ENCODE measurements around the gene DNAH3. TPM values are rescaled to one million over a fixed set of nuclear protein-coding genes. Genes with fewer than 3 reads are reported as not detected.
"Not testable (repeated sequence)": the region's sequence is repeated elsewhere in the genome, so short reads cannot be mapped to it uniquely, and the experiment has no call there.

Gene DNAH3
- total and polyA plus RNA-seq, 8 donors: 0.03 TPM; not detected in 7

DNA sequence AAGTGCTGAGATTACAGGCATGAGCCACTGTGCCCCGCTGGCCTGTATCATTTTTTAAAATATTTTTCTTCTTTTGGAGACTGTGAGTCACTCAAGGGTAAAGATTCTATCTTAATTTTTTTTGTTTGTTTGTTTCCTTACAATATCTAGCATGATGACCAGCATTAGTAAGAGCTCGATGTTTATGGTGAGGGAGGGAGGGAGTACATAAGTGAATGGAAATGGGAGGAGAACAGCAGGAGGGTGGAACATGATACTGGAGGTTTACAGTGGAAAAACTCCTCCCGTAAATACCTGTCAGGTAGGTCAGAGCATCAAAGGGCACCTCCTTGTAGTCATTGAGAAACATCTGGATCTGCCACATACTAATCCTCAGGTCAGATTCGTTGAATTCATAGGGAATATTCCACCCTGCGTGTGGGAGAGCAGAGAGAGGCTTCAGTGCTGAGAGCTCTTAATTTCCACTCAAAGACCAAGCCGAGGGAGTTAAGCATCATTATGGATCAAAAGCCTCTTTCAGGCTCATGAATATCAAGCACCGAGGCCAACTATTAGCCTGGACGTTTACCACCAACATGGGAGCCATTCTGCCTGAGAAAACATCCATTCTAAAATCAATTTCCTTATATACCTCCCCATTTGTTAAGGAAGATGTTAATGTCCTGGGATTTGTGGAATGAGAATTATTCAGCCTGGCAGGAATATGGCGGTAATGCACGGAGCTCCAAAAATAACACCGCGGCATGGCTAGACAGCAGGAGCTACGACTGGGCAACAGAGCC, 198.3 kb downstream of the DNAH3 start:
- H3K4me1 ChIP-seq: no peaks in the 10 kb centered on the region
- H3K9me3 ChIP-seq: no peaks in the 10 kb centered on the region
- no peak for FAIRE-seq
- no peak overlapping the region for H3K27ac ChIP-seq
- 69 to 72% methylated on average over 13 of the region's 13 CpGs for WGBS, 2 donors
- no peaks in the 10 kb centered on the region for H3K27me3 ChIP-seq
- H3K36me3 ChIP-seq: no peaks in the 10 kb centered on the region
- ATAC-seq: no peak
- intact Hi-C loops (cut with DNase I): no loop called here
- TF ChIP-seq, protein P1, sequence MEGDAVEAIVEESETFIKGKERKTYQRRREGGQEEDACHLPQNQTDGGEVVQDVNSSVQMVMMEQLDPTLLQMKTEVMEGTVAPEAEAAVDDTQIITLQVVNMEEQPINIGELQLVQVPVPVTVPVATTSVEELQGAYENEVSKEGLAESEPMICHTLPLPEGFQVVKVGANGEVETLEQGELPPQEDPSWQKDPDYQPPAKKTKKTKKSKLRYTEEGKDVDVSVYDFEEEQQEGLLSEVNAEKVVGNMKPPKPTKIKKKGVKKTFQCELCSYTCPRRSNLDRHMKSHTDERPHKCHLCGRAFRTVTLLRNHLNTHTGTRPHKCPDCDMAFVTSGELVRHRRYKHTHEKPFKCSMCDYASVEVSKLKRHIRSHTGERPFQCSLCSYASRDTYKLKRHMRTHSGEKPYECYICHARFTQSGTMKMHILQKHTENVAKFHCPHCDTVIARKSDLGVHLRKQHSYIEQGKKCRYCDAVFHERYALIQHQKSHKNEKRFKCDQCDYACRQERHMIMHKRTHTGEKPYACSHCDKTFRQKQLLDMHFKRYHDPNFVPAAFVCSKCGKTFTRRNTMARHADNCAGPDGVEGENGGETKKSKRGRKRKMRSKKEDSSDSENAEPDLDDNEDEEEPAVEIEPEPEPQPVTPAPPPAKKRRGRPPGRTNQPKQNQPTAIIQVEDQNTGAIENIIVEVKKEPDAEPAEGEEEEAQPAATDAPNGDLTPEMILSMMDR (IDR thresholded peaks at IDR 0.05): no peak
- no peak for DNase-seq
- no peak overlapping the region for H3K4me3 ChIP-seq

DNA sequence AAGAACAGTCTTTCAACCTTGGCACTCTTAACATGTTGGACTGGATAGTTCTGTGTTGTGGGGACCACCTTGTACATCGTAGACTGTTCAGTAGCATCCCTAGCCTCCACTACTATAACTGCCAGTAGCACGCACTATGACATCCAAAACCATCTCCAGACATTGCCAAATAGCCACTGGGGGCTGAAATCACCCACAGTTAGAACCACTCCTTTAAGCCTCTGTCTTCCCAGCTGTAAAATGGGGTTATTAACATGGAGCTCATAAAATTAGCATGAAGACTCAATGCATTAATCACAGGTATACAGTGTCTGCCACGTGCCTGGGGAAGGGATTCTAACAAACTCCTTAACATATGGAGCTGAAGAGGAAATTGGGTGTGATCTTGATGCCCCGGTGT, 200.4 kb downstream of the DNAH3 start:
- TF ChIP-seq, protein P1 (IDR thresholded peaks at IDR 0.05): no peak
- Histone ChIP-seq H3K27me3 (no peaks in the 10 kb centered on the region), H3K4me1 (no peaks in the 10 kb centered on the region), H3K36me3 (no peaks in the 10 kb centered on the region), H3K9me3 (no peaks in the 10 kb centered on the region), H3K27ac (no peak overlapping the region), H3K4me3 (no peak overlapping the region)
- DNase-seq (no peak), ATAC-seq (no peak), FAIRE-seq (no peak)
- WGBS, 2 donors: 75 to 80% methylated on average over 4 of the region's 4 CpGs
- intact Hi-C loops (cut with DNase I): no loop called here

DNA sequence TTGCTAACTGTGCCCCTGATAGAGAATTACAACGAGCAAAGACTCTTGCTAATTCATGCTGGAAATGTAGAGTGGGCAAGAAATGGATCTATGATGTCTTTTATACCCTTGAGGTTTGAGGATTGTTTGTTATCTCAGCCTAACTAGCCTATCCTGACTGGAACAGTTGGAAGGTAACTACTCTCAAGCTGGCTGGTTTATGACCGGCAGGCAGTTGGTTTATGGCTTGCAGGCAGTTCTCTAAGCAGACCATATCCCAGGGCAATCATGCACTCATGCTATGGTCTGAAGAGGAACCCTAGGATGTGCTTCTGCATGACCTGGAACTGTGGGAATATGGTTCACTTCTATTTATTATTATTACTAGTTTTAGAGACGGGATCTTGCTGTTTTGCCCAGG, 201.0 kb downstream of the DNAH3 start:
- no peaks in the 10 kb centered on the region for H3K36me3 ChIP-seq
- H3K9me3 ChIP-seq: no peaks in the 10 kb centered on the region
- ATAC-seq (no peak), FAIRE-seq (no peak), DNase-seq (no peak)
- H3K4me1 ChIP-seq: no peaks in the 10 kb centered on the region
- H3K27me3 ChIP-seq: no peaks in the 10 kb centered on the region
- no peak overlapping the region for H3K27ac ChIP-seq
- TF ChIP-seq, protein P1 (IDR thresholded peaks at IDR 0.05): no peak
- no peak overlapping the region for H3K4me3 ChIP-seq
- WGBS, 2 donors: 71 to 75% methylated on average over 3 of the region's 3 CpGs
- intact Hi-C loops (cut with DNase I): loop anchor here in 1 of 3 donors (10.0 kb wide), 1 partner anchor 135 kb away; no protein-coding TSS in a partner anchor

DNA sequence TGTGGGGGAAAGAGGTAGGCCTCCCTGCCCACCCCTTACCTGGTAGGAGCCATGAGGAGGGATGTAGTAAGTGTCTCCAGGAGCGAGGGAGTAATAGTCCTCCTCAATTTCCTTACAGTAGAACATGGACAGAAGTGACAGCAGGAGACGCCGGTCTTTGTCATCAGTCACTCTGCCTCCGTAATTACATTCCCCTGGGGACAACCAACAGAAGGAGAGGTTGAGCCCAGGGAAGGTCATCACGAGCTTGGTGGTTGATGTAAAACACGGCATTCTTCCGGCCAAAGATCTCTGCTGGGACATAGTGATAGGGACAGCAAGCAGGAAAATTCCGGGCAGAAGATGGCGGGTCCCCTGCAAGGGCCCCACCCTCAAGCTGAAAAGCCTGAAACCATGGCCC, 202.2 kb downstream of the DNAH3 start:
- TF ChIP-seq, protein P1 (IDR thresholded peaks at IDR 0.05): no peak
- 79 to 87% methylated on average over 9 of the region's 9 CpGs for WGBS, 2 donors
- FAIRE-seq: no peak

DNA sequence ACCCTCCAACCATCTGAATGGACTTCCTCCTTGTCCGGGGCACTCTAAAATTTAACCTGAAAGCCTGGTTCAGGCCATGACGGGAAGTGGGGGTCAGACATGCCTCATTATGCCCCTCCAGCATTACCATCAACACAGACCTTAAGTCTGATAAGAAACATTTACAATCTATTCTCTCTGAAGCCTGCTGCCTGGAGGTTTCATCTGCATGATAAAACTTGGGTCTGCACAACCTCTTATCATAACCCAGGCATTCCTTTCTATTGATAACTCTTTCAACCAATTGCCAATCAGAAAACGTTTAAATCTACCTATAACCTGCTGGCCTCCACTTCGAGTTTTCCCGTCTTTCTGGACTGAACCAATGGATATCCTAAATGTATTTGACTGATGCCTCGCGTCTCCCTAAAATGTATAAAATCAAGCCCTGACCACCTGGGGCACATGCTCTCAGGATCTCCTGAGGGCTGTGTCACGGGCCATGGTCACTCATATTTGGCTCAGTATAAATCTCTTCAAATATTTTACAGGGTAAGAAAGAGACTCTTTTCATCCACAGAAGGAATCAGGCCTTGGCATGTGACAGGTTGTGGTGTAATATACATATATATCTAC, 204.5 kb downstream of the DNAH3 start:
- Histone ChIP-seq H3K27me3 (no peaks in the 10 kb centered on the region), H3K27ac (no peak overlapping the region), H3K9me3 (no peaks in the 10 kb centered on the region), H3K4me3 (no peak overlapping the region), H3K4me1 (no peaks in the 10 kb centered on the region), H3K36me3 (no peaks in the 10 kb centered on the region)
- TF ChIP-seq, protein P1 (IDR thresholded peaks at IDR 0.05): no peak
- DNase-seq: no peak
- intact Hi-C loops (cut with DNase I): loop anchor here in 1 of 3 donors (10.0 kb wide), 1 partner anchor 139 kb away; no protein-coding TSS in a partner anchor
- ATAC-seq: no peak
- FAIRE-seq: no peak
- WGBS, 2 donors: 71 to 79% methylated on average over 8 of the region's 8 CpGs

More for the DNA sequence above, 202.2 kb downstream of the DNAH3 start:
- Histone ChIP-seq H3K9me3 (no peaks in the 10 kb centered on the region), H3K4me1 (no peaks in the 10 kb centered on the region), H3K27me3 (no peaks in the 10 kb centered on the region), H3K4me3 (no peak overlapping the region), H3K36me3 (no peaks in the 10 kb centered on the region), H3K27ac (no peak overlapping the region)
- intact Hi-C loops (cut with DNase I): loop anchor here in 1 of 3 donors (10.0 kb wide), 1 partner anchor 136 kb away; no protein-coding TSS in a partner anchor
- ATAC-seq (no peak), DNase-seq (no peak)

DNA sequence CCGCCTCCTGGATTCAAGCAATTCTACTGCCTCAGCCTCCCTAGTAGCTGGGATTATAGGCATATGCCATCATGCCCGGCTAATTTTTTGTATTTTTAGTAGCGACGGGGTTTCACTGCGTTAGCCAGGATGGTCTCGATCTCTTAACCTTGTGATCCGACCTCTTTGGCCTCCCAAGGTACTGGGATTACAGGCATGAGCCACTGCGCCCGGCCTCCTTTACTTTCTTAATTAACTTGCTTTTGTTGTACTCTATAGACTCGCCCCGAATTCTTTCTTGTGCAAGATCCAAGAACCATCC, 205.1 kb downstream of the DNAH3 start:
- FAIRE-seq, H3K4me3 ChIP-seq, H3K27ac ChIP-seq, H3K9me3 ChIP-seq, H3K4me1 ChIP-seq, H3K36me3 ChIP-seq, H3K27me3 ChIP-seq, DNase-seq, ATAC-seq: not testable (repeated sequence)
- 85 to 90% methylated on average over 11 of the region's 11 CpGs for whole genome bisulfite sequencing, 2 donors
- intact Hi-C loops (cut with DNase I): loop anchor here in 1 of 3 donors (10.0 kb wide), 1 partner anchor 139 kb away; no protein-coding TSS in a partner anchor
